ENCODE measurements around the gene DIP2C.

DNA sequence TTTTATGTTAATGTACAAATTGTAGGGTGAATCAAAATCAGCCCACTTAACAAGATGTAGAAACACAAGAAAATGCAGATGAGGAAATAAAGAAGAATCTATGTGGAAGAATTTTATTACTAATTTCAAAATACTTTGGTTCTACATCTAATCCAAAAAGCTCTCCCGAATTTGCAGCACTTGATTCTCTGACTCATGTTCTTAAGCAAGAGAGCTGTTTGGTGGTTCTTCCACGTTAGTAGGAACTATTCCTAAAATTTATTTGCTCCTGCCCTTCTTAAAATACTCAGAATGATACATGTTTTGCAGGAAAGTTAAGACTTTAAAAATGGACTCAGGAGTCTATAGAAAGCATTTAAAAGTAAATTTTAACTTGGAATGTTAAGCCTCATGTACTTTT, 462.5 kb downstream of the DIP2C start:
- TF ChIP-seq, protein P1, sequence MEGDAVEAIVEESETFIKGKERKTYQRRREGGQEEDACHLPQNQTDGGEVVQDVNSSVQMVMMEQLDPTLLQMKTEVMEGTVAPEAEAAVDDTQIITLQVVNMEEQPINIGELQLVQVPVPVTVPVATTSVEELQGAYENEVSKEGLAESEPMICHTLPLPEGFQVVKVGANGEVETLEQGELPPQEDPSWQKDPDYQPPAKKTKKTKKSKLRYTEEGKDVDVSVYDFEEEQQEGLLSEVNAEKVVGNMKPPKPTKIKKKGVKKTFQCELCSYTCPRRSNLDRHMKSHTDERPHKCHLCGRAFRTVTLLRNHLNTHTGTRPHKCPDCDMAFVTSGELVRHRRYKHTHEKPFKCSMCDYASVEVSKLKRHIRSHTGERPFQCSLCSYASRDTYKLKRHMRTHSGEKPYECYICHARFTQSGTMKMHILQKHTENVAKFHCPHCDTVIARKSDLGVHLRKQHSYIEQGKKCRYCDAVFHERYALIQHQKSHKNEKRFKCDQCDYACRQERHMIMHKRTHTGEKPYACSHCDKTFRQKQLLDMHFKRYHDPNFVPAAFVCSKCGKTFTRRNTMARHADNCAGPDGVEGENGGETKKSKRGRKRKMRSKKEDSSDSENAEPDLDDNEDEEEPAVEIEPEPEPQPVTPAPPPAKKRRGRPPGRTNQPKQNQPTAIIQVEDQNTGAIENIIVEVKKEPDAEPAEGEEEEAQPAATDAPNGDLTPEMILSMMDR (IDR thresholded peaks at IDR 0.05): no peak
- TF ChIP-seq EZH2 (IDR thresholded peaks at IDR 0.05) (no peak), EZH2phosphoT487 (IDR thresholded peaks at IDR 0.05) (no peak)

All from neural progenitor cell (in vitro differentiated cells).